ENCODE measurements around the gene MAPK1.
"Not testable (repeated sequence)": the region's sequence is repeated elsewhere in the genome, so short reads cannot be mapped to it uniquely, and the experiment has no call there.

Gene MAPK1

GRCh38 chr22:21720191-21720859 is 147.1 kb downstream of the MAPK1 start:
- not testable (repeated sequence) for DNase-seq

GRCh38 chr22:21719024-21719423 is 148.4 kb downstream of the MAPK1 start:
- no peak for DNase-seq

DNA sequence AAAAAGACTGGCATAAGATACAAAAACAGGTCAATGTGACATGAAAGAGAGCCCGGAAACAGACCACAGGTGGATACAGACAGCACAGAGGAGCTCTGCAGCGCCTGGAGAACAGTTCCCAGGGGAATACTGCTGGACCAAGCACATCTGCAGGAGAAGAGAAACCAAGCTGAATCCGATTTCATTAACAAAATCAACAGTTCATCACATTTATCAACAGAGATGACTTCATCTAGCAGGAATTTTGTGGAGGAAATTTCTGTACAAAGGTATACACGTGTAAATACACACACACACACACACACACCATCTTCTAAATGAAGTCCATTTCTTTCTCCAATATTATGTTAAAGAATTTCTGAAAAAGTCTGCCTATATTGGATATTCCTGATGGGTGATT is 148.9 kb downstream of the MAPK1 start:
- no peak for DNase-seq

- not testable (repeated sequence) for DNase-seq
Measured at GRCh38 chr22:21716395-21717122, 150.9 kb downstream of the MAPK1 start.

GRCh38 chr22:21714786-21715185 is 152.7 kb downstream of the MAPK1 start:
- no peak for DNase-seq

DNA sequence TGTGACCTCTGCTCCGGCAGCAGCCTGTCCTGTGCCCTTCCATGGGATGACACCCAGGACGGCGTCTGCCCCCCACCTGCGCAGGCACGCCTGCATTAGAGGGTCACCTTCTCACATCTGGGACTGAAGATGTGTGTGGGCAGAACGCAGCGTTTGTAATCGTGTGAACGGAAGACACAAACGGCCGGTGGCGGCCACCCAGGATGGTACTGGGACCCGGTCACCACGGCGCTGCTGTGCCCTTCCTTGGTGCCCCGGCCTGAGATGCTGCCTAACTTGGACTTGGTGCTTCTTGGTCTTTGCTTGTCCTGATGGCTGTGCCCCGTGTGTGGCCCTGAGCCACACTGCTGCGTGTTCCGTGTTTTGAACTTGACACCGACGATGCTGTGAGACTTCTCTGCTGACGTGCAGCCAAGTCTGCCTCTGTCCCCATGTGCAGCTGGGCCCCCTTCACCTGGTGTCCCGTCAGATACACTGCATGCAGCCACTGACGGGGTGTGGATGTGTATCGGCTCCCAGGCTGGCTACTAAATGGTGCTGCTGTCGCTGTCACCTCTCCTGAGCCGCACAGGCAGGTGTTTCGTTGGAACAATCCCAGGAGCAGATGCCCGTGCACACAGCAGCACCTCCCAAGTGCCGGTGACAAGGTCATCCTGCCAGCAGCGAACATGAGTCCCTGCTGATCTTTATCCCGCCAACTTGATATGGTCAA is 153.2 kb downstream of the MAPK1 start:
- DNase-seq = no peak

- no peak for DNase-seq
Measured at GRCh38 chr22:21713428-21714058, 153.9 kb downstream of the MAPK1 start.

DNA sequence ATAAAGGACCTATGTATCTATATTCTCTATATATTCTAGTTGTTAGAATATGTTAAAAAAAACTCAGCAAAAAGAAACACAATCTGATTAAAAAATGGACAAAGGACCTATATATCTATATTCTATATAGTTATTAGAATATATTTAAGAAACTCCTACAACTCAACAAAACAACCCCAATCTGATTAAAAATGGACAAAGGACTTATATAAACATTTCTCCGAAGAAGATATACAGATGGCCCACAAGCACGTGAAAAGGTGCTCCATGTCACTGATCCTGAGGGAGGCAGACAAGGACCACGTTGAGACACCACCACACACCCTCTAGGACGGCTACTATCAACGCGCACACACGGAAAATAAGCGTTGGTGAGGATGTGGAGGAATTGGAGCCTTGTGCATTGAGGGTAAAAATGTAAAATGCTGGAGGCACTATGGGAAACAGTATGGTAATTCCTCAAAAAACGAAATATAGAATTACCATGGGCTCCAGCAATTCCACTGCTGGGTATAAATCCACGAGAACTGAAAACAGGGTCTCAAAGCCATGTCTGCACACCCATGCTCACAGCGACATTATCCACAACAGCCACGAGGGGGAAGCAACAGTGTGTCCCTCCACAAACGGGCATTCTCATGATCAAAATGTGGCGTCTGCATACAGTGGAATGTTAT is 154.6 kb downstream of the MAPK1 start:
- DNase-seq = peak; percentile 82

- no peak for DNase-seq
Measured at GRCh38 chr22:21711851-21712250, 155.6 kb downstream of the MAPK1 start.

DNA sequence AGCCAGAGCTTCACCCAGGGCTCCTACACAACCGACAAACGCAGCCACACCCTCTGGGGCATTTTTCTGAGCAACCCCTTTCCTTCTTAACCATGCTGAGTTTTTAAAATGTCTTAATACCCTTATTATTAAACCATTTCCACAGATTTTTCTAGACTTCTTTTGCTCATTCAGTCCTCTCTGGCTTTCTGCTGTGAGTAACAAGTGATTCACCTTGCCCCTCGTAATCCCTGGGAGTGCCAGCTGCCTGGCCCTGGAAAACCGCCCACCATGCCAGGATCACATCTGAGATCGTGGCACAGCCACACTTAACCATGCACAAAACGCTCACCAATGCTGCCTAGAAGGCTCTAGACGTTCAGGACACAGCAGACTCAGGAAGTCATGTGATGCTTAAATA is 157.3 kb downstream of the MAPK1 start:
- no peak for DNase-seq

- no peak for DNase-seq
Measured at GRCh38 chr22:21709688-21710087, 157.8 kb downstream of the MAPK1 start.

GRCh38 chr22:21708960-21709359 is 158.5 kb downstream of the MAPK1 start:
- DNase-seq = no peak

DNA sequence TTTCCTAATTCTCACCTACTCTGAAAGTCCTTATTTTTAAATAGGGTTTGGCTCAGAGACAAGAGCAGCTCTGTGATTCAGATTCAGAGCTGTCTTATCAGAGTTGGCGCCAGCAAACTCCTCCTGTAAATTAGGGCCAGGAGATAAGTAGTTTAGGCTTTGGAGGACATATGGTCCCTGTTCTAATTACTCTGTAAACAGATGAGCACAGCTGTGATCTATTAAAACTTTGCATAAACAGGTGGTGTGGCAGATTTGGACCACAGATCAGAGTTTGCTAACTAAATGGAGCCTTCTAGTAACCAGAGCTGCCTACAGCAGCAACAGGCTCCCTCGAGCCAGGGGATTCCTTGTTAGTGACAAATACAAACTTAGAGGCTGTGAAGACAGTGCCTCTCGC is 159.8 kb downstream of the MAPK1 start:
- no peak for DNase-seq

All from NCI-H2227 treated with DMSO at 0.1 percent for 48 hours (cell line).